MG63 (cell line): Measurements from ENCODE around the gene RAB11FIP2. TPM values are rescaled to one million over a fixed set of nuclear protein-coding genes. Genes with fewer than 3 reads are reported as not detected.

Source experiments
- DNase-seq: peaks from one replicate; pipeline ENCODE4 v3.0.0-alpha.2; 2020
- H3K27me3 ChIP-seq: fragments of 250-450 bp; sonication (Bioruptor Pico); 2 replicates; pipeline ENCODE4 v1.5.1; 2020; ENCODE audit warnings: mild to moderate bottlenecking, moderate library complexity
- H3K36me3 ChIP-seq: fragments of 250-450 bp; sonication (Bioruptor Pico); 2 replicates; pipeline ENCODE4 v1.5.1; 2020; ENCODE audit warnings: mild to moderate bottlenecking, moderate library complexity
- H3K4me3 ChIP-seq: fragments of 250-450 bp; sonication (Bioruptor Pico); 2 replicates; pipeline ENCODE4 v1.5.1; 2020; ENCODE audit warnings: mild to moderate bottlenecking, moderate library complexity
- H3K9me3 ChIP-seq: fragments of 250-450 bp; sonication (Bioruptor Pico); 2 replicates; pipeline ENCODE4 v1.5.1; 2020; ENCODE audit warnings: mild to moderate bottlenecking, moderate library complexity
- total RNA-seq: library from RNA; depleted of rRNA; stranded (reverse); fragments of >200 nt; shearing (Covaris generic); gene quantifications from 2 replicates; pipeline ENCODE4 v1.2.3, GENCODE V29; 2014; ENCODE audit warnings: low replicate concordance

Gene RAB11FIP2
- total RNA-seq, 1 experiment from 2014 or later, result 10.4 TPM

GRCh38 chr10:117968354-117969182, 78.2 kb downstream of the RAB11FIP2 start:
- Histone ChIP-seq H3K4me3 (no peak overlapping the region), H3K9me3 (no peaks in the 10 kb centered on the region), H3K27me3 (no peaks in the 10 kb centered on the region), H3K36me3 (no peaks in the 10 kb centered on the region)
- no peak for DNase-seq

- Histone ChIP-seq H3K9me3 (no peaks in the 10 kb centered on the region), H3K27me3 (no peaks in the 10 kb centered on the region), H3K36me3 (no peaks in the 10 kb centered on the region), H3K4me3 (no peak overlapping the region)
- DNase-seq, result no peak
Observed at GRCh38 chr10:117967149-117967650, 79.5 kb downstream of the RAB11FIP2 start.

DNA sequence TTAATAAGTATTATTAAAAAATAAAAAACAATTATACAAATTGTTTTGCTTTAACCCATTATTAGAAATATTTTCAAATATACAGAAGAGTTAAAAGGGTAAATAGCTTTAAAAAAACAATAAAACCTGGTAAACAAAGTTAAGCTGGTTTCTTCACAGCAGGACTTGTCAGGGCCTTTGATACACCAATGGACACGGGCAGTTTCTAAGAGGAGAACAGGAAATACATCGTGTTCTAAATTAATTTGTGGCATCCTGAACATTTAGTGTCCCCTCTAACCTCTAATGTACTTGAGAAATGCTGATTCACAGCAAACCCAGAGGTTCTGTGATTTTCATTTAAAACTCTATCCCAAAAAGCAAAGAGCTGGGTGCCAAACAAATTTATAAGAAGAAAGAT, 80.8 kb downstream of the RAB11FIP2 start:
- Histone ChIP-seq H3K9me3 (no peaks in the 10 kb centered on the region), H3K27me3 (no peaks in the 10 kb centered on the region), H3K4me3 (no peak overlapping the region), H3K36me3 (no peaks in the 10 kb centered on the region)
- no peak for DNase-seq

DNA sequence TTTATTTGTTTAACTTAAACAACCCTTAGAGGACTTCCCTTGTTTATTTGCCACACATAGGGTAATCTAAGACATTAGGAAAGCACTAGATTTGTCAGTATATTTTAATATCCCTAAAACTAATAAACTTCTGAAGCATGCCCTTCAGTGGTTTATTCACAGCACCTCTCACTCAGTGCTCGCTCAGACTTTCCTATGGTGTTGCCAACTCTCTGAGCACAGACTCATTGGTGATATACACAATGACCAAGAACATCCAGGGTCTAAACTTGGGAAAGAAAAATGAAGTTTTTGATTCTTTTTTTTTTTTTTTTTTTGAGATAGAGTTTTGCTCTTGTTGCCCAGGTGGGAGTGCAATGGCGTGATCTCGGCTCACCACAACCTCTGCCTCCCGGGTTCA, 82.2 kb downstream of the RAB11FIP2 start:
- no peak overlapping the region for H3K4me3 ChIP-seq
- DNase-seq, result peak; percentile 66
- H3K27me3 ChIP-seq, result no peaks in the 10 kb centered on the region
- no peaks in the 10 kb centered on the region for H3K36me3 ChIP-seq
- no peaks in the 10 kb centered on the region for H3K9me3 ChIP-seq

GRCh38 chr10:117960345-117960935, 86.3 kb downstream of the RAB11FIP2 start:
- Histone ChIP-seq H3K27me3 (no peaks in the 10 kb centered on the region), H3K9me3 (no peaks in the 10 kb centered on the region), H3K36me3 (no peaks in the 10 kb centered on the region), H3K4me3 (no peak overlapping the region)
- peak; percentile 4 for DNase-seq

DNA sequence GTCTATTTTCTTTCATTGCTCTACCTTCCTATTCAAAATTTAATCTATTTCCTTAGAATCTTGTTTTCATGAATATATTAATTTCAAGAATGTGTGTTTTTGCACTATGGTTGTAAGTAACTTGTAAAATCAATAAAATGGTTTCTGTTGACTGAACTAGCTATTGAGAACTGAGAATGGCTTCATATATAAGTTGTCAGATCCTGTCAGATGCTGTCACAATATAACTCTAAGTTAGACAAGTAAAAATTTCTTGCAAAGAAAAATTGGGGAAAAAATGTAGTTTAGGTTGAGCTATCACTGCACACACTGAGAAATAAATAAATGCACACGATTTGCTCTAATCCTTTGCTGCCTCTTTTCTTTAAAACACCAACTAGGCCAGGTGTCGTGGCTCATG, 89.8 kb downstream of the RAB11FIP2 start:
- DNase-seq, result no peak
- no peaks in the 10 kb centered on the region for H3K27me3 ChIP-seq
- H3K36me3 ChIP-seq, result no peaks in the 10 kb centered on the region

DNA sequence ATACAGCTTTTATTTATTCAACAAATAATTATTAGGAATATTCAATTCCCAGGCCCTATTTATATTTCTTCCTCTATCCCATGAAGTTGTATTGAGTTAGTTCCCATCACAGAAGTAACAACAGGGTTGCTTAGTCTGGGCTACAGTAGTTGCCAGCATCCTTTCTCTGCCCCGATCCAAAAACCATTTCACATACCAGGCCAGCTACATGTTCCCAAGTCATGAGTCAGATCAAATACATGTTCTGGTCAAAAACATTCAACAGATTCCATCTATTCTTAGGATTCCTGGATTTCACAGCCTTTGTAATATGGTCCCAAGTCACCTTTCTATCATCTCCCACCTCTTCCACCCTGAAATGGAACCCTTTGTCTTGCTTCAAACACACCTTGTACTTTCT, 91.6 kb downstream of the RAB11FIP2 start:
- Histone ChIP-seq H3K4me3 (no peak overlapping the region), H3K27me3 (no peaks in the 10 kb centered on the region), H3K36me3 (no peaks in the 10 kb centered on the region), H3K9me3 (no peaks in the 10 kb centered on the region)
- no peak for DNase-seq

More for the DNA sequence above, 89.8 kb downstream of the RAB11FIP2 start:
- no peak overlapping the region for H3K4me3 ChIP-seq
- no peaks in the 10 kb centered on the region for H3K9me3 ChIP-seq
